Measurements from ENCODE around the gene PLEKHG5. TPM values are rescaled to one million over a fixed set of nuclear protein-coding genes. Genes with fewer than 3 reads are reported as not detected.

The PLEKHG5 gene
- total RNA-seq, 1 donor from 2014 or later: 42.9 TPM

- FAIRE-seq (no peak), DNase-seq (ENCODE audit: low read depth) (no peak)
- no peaks in the 10 kb centered on the region for H3K27me3 ChIP-seq (ENCODE audit: control insufficient read depth, insufficient read depth, low read length)
- TF ChIP-seq, protein P1, sequence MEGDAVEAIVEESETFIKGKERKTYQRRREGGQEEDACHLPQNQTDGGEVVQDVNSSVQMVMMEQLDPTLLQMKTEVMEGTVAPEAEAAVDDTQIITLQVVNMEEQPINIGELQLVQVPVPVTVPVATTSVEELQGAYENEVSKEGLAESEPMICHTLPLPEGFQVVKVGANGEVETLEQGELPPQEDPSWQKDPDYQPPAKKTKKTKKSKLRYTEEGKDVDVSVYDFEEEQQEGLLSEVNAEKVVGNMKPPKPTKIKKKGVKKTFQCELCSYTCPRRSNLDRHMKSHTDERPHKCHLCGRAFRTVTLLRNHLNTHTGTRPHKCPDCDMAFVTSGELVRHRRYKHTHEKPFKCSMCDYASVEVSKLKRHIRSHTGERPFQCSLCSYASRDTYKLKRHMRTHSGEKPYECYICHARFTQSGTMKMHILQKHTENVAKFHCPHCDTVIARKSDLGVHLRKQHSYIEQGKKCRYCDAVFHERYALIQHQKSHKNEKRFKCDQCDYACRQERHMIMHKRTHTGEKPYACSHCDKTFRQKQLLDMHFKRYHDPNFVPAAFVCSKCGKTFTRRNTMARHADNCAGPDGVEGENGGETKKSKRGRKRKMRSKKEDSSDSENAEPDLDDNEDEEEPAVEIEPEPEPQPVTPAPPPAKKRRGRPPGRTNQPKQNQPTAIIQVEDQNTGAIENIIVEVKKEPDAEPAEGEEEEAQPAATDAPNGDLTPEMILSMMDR (IDR thresholded peaks at IDR 0.05; ENCODE audit: insufficient read depth, low read length, severe bottlenecking): no peak
- H3K36me3 ChIP-seq (ENCODE audit: control insufficient read depth, insufficient read depth, low read length): peaks cover 17% of the 10 kb centered on the region
- H3K4me3 ChIP-seq (ENCODE audit: low read depth, low read length): peak overlapping the region; percentile 58
Measured at GRCh38 chr1:6484826-6485167, 6.7 kb downstream of the PLEKHG5 start.

DNA sequence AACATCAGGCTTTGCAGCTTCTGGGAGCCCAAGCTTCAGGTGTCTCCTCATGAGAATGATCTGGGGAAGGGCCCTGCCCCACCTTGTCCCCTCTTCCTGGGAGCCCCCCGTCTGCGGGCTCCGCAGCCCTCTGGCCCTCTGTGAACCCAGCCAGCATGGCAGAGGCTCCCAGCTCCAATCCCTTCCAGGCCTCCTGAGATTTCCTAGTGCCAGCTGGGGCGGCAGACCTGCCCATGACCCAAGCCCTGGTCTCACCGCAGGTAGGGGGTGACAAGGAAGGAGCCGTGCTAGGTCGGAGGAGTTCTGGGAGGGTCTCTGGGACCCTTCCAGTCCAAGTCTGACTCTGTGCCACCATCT, 7.7 kb downstream of the PLEKHG5 start:
- TF ChIP-seq, protein P1 (IDR thresholded peaks at IDR 0.05; ENCODE audit: insufficient read depth, low read length, severe bottlenecking): no peak
- no peaks in the 10 kb centered on the region for H3K27me3 ChIP-seq (ENCODE audit: control insufficient read depth, insufficient read depth, low read length)
- no peak overlapping the region for H3K4me3 ChIP-seq (ENCODE audit: low read depth, low read length)
- no peak for DNase-seq (ENCODE audit: low read depth)
- H3K36me3 ChIP-seq (ENCODE audit: control insufficient read depth, insufficient read depth, low read length): peaks cover 17% of the 10 kb centered on the region
- no peak for FAIRE-seq

DNA sequence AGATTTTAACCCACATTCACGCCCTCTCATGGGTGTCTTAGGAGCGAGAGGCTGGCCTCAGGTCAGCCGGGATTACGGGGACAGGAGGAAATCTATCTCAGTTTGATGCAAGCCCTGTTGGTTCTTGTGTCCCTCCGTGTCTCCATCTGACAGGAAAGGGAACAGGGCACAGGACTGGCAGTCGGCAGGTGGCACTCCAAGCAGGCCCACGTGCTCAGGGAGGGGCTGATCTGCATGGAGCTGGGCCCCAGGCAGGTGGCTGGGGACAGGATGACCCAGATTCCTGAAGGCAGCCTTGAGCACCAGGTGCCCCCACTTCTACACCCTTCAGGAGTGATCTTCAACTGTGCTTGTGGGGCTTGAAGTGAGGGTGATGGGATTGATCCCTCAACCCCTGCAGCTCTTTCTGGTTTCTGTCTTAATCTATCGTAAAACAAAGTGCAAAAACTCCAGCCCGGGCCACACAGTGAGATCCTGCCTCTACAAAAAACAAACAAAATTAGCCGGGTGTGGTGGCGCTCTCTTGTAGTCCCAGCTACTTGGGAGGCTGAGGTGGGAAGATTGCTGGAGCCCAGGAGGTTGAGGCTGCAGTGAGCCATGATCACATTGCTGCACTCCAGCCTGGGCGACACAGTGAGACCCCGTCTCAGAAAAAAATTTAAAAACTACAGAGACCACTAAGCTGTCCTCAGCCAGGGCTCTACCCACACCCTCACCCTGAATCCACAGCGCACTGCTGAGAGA, 8.3 kb downstream of the PLEKHG5 start:
- no peak for DNase-seq (ENCODE audit: low read depth)
- TF ChIP-seq, protein P1 (IDR thresholded peaks at IDR 0.05; ENCODE audit: insufficient read depth, low read length, severe bottlenecking): peak; percentile 36
- Histone ChIP-seq H3K4me3 (ENCODE audit: low read depth, low read length) (no peak overlapping the region), H3K36me3 (ENCODE audit: control insufficient read depth, insufficient read depth, low read length) (peaks cover 16% of the 10 kb centered on the region), H3K27me3 (ENCODE audit: control insufficient read depth, insufficient read depth, low read length) (no peaks in the 10 kb centered on the region)
- no peak for FAIRE-seq

GRCh38 chr1:6481820-6482219, 9.6 kb downstream of the PLEKHG5 start:
- no peaks in the 10 kb centered on the region for H3K27me3 ChIP-seq (ENCODE audit: control insufficient read depth, insufficient read depth, low read length)
- FAIRE-seq (no peak), DNase-seq (ENCODE audit: low read depth) (no peak)
- TF ChIP-seq, protein P1 (IDR thresholded peaks at IDR 0.05; ENCODE audit: insufficient read depth, low read length, severe bottlenecking): no peak
- H3K4me3 ChIP-seq (ENCODE audit: low read depth, low read length): no peak overlapping the region
- peaks cover 12% of the 10 kb centered on the region for H3K36me3 ChIP-seq (ENCODE audit: control insufficient read depth, insufficient read depth, low read length)

DNA sequence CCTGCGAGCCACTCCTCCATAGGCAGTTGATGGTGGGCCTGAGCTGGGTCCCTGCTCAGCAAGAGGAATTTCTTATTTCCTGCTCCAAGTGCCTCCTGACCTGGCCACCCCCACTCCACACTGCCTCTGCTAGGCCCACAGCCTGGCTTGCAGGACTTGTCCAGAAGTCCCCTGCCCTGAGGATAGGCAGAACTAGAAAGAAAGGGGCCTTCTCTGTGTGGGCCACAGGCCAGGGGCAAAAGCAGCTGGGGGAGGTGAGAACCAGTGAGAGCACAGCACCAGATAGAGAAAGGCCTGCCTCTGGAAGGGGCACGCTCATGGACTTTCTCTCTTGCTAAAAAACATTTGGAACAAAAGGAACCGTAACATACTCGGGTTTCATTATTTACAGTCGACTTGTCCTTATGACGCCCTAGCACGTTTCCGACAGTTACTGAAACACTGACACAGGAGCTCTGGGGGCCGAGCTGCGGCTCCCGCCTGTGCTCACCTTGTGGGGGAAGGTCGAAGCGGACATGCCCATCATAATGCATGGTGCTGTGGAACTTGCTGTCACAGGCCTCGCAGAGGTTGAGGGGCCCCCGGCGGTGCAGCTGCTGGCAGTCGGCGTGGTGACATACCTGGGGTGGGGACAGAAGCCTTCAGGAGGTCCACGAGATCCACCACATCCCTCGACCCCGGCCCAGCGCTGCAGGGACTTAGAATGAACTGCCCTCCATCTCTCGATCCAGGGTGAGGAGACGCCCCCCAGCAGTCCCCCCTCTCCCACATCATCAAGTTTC, 14.2 kb downstream of the PLEKHG5 start:
- DNase-seq (ENCODE audit: low read depth) (no peak), FAIRE-seq (no peak)
- TF ChIP-seq, protein P1 (IDR thresholded peaks at IDR 0.05; ENCODE audit: insufficient read depth, low read length, severe bottlenecking): no peak
- Histone ChIP-seq H3K4me3 (ENCODE audit: low read depth, low read length) (no peak overlapping the region), H3K36me3 (ENCODE audit: control insufficient read depth, insufficient read depth, low read length) (peaks cover 28% of the 10 kb centered on the region), H3K27me3 (ENCODE audit: control insufficient read depth, insufficient read depth, low read length) (no peaks in the 10 kb centered on the region)
